ENCODE results near the gene ZNF598.
A peak's percentile ranks its signal among the peaks of the same experiment; 100 is the strongest.

Gene ZNF598

DNA sequence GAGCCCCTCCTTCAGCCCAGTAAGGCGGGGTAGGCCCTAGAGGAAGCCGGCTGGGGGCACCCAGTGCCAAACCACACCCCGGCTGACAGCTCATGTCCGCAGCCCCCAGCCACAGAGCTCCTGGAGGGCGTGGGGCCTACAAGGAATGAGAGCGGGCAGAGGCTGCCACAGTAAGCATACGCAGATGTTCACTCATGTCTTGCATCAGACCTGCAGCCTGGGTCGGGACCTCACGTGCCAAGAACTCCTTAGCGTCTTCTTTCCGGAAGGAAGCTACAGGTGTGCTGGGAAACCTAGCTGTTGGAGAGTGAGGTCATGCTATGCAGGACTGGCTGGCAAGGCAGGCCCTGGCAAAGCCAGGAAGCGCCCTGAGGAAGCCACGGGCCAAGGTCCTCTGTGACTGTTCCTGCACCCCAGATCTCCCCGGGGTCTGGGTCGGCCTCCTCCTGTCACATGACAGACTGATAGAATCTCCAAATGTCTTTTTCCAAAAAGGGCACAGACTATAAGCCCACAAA is 1.6 kb downstream of the ZNF598 start (continued):
- TF ChIP-seq, protein P1, sequence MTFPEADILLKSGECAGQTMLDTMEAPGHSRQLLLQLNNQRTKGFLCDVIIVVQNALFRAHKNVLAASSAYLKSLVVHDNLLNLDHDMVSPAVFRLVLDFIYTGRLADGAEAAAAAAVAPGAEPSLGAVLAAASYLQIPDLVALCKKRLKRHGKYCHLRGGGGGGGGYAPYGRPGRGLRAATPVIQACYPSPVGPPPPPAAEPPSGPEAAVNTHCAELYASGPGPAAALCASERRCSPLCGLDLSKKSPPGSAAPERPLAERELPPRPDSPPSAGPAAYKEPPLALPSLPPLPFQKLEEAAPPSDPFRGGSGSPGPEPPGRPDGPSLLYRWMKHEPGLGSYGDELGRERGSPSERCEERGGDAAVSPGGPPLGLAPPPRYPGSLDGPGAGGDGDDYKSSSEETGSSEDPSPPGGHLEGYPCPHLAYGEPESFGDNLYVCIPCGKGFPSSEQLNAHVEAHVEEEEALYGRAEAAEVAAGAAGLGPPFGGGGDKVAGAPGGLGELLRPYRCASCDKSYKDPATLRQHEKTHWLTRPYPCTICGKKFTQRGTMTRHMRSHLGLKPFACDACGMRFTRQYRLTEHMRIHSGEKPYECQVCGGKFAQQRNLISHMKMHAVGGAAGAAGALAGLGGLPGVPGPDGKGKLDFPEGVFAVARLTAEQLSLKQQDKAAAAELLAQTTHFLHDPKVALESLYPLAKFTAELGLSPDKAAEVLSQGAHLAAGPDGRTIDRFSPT (tag by site-specific recombination; IDR thresholded peaks at IDR 0.05), result no peak
- TF ChIP-seq, protein P2, sequence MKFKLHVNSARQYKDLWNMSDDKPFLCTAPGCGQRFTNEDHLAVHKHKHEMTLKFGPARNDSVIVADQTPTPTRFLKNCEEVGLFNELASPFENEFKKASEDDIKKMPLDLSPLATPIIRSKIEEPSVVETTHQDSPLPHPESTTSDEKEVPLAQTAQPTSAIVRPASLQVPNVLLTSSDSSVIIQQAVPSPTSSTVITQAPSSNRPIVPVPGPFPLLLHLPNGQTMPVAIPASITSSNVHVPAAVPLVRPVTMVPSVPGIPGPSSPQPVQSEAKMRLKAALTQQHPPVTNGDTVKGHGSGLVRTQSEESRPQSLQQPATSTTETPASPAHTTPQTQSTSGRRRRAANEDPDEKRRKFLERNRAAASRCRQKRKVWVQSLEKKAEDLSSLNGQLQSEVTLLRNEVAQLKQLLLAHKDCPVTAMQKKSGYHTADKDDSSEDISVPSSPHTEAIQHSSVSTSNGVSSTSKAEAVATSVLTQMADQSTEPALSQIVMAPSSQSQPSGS (tag by site-specific recombination; IDR thresholded peaks at IDR 0.05; ENCODE audit: low read depth), result 0 out of 2 replicates have a peak, but pooled peaks have one; percentile 2
- TF ChIP-seq YY1 (tag by site-specific recombination; IDR thresholded peaks at IDR 0.05), result no peak
- peak; percentile 52 for TF ChIP-seq KLF16 (tag by site-specific recombination; IDR thresholded peaks at IDR 0.05)
- TF ChIP-seq ZBTB21 (tag by site-specific recombination; IDR thresholded peaks at IDR 0.05), result peak; percentile 48; the same call in 1 of the 2 replicates
- TF ChIP-seq, protein P3, sequence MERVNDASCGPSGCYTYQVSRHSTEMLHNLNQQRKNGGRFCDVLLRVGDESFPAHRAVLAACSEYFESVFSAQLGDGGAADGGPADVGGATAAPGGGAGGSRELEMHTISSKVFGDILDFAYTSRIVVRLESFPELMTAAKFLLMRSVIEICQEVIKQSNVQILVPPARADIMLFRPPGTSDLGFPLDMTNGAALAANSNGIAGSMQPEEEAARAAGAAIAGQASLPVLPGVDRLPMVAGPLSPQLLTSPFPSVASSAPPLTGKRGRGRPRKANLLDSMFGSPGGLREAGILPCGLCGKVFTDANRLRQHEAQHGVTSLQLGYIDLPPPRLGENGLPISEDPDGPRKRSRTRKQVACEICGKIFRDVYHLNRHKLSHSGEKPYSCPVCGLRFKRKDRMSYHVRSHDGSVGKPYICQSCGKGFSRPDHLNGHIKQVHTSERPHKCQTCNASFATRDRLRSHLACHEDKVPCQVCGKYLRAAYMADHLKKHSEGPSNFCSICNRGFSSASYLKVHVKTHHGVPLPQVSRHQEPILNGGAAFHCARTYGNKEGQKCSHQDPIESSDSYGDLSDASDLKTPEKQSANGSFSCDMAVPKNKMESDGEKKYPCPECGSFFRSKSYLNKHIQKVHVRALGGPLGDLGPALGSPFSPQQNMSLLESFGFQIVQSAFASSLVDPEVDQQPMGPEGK (tag by site-specific recombination; IDR thresholded peaks at IDR 0.05), result peak; percentile 79
- 0 out of 2 replicates have a peak, but pooled peaks have one; percentile 60 for TF ChIP-seq ZNF660 (tag by site-specific recombination; IDR thresholded peaks at IDR 0.05)
- TF ChIP-seq, protein P4, sequence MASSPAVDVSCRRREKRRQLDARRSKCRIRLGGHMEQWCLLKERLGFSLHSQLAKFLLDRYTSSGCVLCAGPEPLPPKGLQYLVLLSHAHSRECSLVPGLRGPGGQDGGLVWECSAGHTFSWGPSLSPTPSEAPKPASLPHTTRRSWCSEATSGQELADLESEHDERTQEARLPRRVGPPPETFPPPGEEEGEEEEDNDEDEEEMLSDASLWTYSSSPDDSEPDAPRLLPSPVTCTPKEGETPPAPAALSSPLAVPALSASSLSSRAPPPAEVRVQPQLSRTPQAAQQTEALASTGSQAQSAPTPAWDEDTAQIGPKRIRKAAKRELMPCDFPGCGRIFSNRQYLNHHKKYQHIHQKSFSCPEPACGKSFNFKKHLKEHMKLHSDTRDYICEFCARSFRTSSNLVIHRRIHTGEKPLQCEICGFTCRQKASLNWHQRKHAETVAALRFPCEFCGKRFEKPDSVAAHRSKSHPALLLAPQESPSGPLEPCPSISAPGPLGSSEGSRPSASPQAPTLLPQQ (tag by site-specific recombination; IDR thresholded peaks at IDR 0.05), result peak; percentile 66
- peak; percentile 71 for TF ChIP-seq ZNF629 (tag by site-specific recombination; IDR thresholded peaks at IDR 0.05)
- peak; percentile 38; the same call in 1 of the 2 replicates for TF ChIP-seq ZFP69B (tag by site-specific recombination; IDR thresholded peaks at IDR 0.05)
- TF ChIP-seq ZEB2 (tag by site-specific recombination; IDR thresholded peaks at IDR 0.05), result peak; percentile 59; the same call in 1 of the 2 replicates
- TF ChIP-seq, protein P5, sequence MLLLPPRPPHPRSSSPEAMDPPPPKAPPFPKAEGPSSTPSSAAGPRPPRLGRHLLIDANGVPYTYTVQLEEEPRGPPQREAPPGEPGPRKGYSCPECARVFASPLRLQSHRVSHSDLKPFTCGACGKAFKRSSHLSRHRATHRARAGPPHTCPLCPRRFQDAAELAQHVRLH (tag by site-specific recombination; IDR thresholded peaks at IDR 0.05), result no peak
- TF ChIP-seq ZIC2 (tag by site-specific recombination; IDR thresholded peaks at IDR 0.05), result peak; percentile 35; the same call in 1 of the 2 replicates

DNA sequence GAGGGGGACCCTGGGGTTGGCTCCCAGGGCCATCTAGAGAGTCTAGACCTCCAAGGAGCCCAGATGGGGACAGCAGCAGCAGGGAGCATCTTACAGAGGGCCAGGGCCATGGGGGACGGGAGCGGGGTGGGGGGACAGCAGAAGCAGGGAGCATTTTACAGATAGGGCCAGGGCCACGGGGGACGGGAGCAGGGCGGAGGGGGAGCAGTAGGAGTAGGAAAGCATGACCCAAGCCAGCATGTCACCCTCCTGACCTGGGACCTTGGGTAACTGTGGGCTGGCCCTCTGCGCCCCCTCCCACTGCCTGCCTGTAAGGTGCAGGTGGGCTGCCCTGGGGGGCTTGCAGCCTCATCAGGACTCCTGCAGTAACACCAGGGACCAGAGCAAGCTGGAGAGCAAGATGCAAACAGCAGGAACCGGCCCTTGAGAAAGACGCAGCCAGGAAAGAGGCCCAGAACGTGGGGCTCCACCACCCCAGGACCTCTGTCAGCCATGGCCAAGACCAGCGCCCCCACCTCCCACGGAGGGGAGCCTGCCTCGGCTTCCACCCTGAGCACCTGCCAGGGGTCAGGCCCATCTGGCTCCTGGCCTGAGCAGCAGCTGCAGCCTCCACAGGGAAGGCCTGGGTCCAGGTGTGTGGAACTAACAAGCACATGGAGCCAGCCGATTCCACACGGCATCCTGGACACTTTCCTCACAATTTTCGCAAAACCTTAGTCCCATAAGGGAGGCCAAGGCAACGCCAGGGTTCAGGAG is 2.4 kb downstream of the ZNF598 start:
- H3K36me3 ChIP-seq (ENCODE audit: control insufficient read depth in 2 of 2, insufficient read depth in 1 of 2, low read length in 2 of 2), result peaks cover 0 to 42% of the 10 kb centered on the region in 2 experiments; a peak in 1 of 3 replicates
- CTCF ChIA-PET, result interaction anchor here (0.6 to 1.8 kb wide), 5 partner anchors 15 to 582 kb away, joined by 3 to 6 read pairs (median 4); no protein-coding TSS in a partner anchor
- TF ChIP-seq, protein P6, sequence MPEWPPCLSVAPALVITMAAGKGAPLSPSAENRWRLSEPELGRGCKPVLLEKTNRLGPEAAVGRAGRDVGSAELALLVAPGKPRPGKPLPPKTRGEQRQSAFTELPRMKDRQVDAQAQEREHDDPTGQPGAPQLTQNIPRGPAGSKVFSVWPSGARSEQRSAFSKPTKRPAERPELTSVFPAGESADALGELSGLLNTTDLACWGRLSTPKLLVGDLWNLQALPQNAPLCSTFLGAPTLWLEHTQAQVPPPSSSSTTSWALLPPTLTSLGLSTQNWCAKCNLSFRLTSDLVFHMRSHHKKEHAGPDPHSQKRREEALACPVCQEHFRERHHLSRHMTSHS (tag by site-specific recombination; IDR thresholded peaks at IDR 0.05), result no peak
- TF ChIP-seq SP2 (tag by site-specific recombination; IDR thresholded peaks at IDR 0.05) (no peak), ZIC2 (tag by site-specific recombination; IDR thresholded peaks at IDR 0.05) (0 out of 2 replicates have a peak, but pooled peaks have one; percentile 6), ZNF549 (tag by site-specific recombination; IDR thresholded peaks at IDR 0.05) (no peak), ZNF223 (tag by site-specific recombination; IDR thresholded peaks at IDR 0.05) (no peak), ZFP3 (tag by site-specific recombination; IDR thresholded peaks at IDR 0.05; ENCODE audit: low read depth) (no peak), KLF9 (tag by site-specific recombination; IDR thresholded peaks at IDR 0.05; ENCODE audit: low read depth) (no peak)
- TF ChIP-seq, protein P7, sequence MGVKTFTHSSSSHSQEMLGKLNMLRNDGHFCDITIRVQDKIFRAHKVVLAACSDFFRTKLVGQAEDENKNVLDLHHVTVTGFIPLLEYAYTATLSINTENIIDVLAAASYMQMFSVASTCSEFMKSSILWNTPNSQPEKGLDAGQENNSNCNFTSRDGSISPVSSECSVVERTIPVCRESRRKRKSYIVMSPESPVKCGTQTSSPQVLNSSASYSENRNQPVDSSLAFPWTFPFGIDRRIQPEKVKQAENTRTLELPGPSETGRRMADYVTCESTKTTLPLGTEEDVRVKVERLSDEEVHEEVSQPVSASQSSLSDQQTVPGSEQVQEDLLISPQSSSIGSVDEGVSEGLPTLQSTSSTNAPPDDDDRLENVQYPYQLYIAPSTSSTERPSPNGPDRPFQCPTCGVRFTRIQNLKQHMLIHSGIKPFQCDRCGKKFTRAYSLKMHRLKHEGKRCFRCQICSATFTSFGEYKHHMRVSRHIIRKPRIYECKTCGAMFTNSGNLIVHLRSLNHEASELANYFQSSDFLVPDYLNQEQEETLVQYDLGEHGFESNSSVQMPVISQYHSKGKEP (tag by site-specific recombination; IDR thresholded peaks at IDR 0.05), result no peak
- TF ChIP-seq, protein P8, sequence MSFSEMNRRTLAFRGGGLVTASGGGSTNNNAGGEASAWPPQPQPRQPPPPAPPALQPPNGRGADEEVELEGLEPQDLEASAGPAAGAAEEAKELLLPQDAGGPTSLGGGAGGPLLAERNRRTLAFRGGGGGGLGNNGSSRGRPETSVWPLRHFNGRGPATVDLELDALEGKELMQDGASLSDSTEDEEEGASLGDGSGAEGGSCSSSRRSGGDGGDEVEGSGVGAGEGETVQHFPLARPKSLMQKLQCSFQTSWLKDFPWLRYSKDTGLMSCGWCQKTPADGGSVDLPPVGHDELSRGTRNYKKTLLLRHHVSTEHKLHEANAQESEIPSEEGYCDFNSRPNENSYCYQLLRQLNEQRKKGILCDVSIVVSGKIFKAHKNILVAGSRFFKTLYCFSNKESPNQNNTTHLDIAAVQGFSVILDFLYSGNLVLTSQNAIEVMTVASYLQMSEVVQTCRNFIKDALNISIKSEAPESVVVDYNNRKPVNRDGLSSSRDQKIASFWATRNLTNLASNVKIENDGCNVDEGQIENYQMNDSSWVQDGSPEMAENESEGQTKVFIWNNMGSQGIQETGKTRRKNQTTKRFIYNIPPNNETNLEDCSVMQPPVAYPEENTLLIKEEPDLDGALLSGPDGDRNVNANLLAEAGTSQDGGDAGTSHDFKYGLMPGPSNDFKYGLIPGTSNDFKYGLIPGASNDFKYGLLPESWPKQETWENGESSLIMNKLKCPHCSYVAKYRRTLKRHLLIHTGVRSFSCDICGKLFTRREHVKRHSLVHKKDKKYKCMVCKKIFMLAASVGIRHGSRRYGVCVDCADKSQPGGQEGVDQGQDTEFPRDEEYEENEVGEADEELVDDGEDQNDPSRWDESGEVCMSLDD (tag by site-specific recombination; IDR thresholded peaks at IDR 0.05), result no peak

More for the DNA sequence above, 2.4 kb downstream of the ZNF598 start:
- H3K9me3 ChIP-seq (ENCODE audit: control insufficient read depth, insufficient read depth, low read depth, low read length), result no peaks in the 10 kb centered on the region
- peak overlapping the region; percentile 1; the same call in 1 of the 2 replicates for H3K4me3 ChIP-seq (ENCODE audit: low read depth, low read length)
- POLR2A ChIA-PET, result interaction anchor here (1.0 to 2.7 kb wide), 5 partner anchors 8 to 148 kb away, joined by 3 to 17 read pairs (median 3); partner anchors contain the start of genes RPS2 and TRAF7
- peaks cover 29% of the 10 kb centered on the region for H3K4me1 ChIP-seq (ENCODE audit: control insufficient read depth, insufficient read depth, low read length)
- peak overlapping the region; percentile 97; the same call in 1 of the 2 replicates for H3K27ac ChIP-seq (ENCODE audit: extremely low read depth, low read depth, low read length)
